Lung (tissue), 12 donors: ENCODE data around the gene GOLGA5. TPM values are rescaled to one million over a fixed set of nuclear protein-coding genes. Genes with fewer than 3 reads are reported as not detected.
"Not testable (repeated sequence)": the region's sequence is repeated elsewhere in the genome, so short reads cannot be mapped to it uniquely, and the experiment has no call there.

ENCODE experiments used
- ATAC-seq: fragments of 200-7000 bp; cut with Tn5 transposase; one replicate; pipeline ENCODE4 v1.9.1; 2020; ENCODE audit warnings: moderate number of reproducible peaks; ENCODE audit not compliant: insufficient read depth, low FRiP score
- DNase-seq, 3 donors: peaks; one replicate each; pipeline ENCODE4 v3.0.0-alpha.2; 2013 to 2017
- H3K27ac ChIP-seq, 2 donors: one replicate each; pipeline ENCODE4 v1.5.1; 2013; ENCODE audit warnings: mild to moderate bottlenecking in 2 of 2, moderate library complexity in 2 of 2, control low read depth in 1 of 2, inconsistent platforms in 1 of 2, low read depth in 1 of 2, low read length in 1 of 2
- H3K27me3 ChIP-seq, 3 donors: one replicate each; pipeline ENCODE4 v1.5.1; 2013; ENCODE audit warnings: low read length in 2 of 3; ENCODE audit not compliant: control insufficient read depth in 3 of 3, insufficient read depth in 3 of 3
- H3K36me3 ChIP-seq, 4 donors: one replicate each; pipeline ENCODE4 v1.5.1; 2013; ENCODE audit warnings: low read length in 4 of 4, mild to moderate bottlenecking in 1 of 4, moderate library complexity in 1 of 4; ENCODE audit not compliant: control insufficient read depth in 4 of 4, insufficient read depth in 4 of 4
- H3K4me1 ChIP-seq, 5 donors: one replicate each; pipeline ENCODE4 v1.5.1; 2013; ENCODE audit warnings: low read length in 5 of 5, mild to moderate bottlenecking in 2 of 5, moderate library complexity in 1 of 5; ENCODE audit not compliant: control insufficient read depth in 5 of 5, insufficient read depth in 5 of 5
- H3K4me3 ChIP-seq: one replicate; pipeline ENCODE4 v1.5.1; 2013; ENCODE audit warnings: mild to moderate bottlenecking, control low read depth, moderate library complexity
- H3K9ac ChIP-seq, 2 donors: one replicate each; pipeline ENCODE4 v1.5.1; 2013; ENCODE audit warnings: low read length in 2 of 2, control low read depth in 1 of 2; ENCODE audit not compliant: insufficient read depth in 1 of 2
- H3K9me3 ChIP-seq, 4 donors: one replicate each; pipeline ENCODE4 v1.5.1; 2013; ENCODE audit warnings: low read length in 3 of 4, mild to moderate bottlenecking in 1 of 4, moderate library complexity in 1 of 4; ENCODE audit not compliant: control insufficient read depth in 4 of 4, insufficient read depth in 3 of 4
- CTCF ChIP-seq: IDR thresholded peaks from 2 replicates; pipeline ENCODE4 v1.5.1; 2012; ENCODE audit warnings: mild to moderate bottlenecking; ENCODE audit errors: control extremely low read depth, extremely low read depth
- WGBS, 2 donors: extraction: QIAGEN DNeasy Blood & Tissue Kit; methylation state at CpG; one replicate each; pipeline ENCODE4 v1.1.7; 2013; 5-methylcytosine and 5-hydroxymethylcytosine counted together
- polyA plus RNA-seq, 2 donors: library from polyadenylated mRNA; stranded (reverse); fragments of 200-250 nt; gene quantifications; one replicate each; pipeline ENCODE4 v1.2.1, GENCODE V29; 2013
- total RNA-seq, 2 donors: library from RNA; depleted of rRNA in 1 of 2; stranded (reverse); fragments of >200 nt in 1 of 2; gene quantifications; one replicate each; pipeline ENCODE4 v1.2.1, GENCODE V29; 2014 to 2021
- donor health status: control.
- donor health status: control.
- donor health status: Bipolar disorder and iron deficiency.
- donor health status: healthy.
- donor health status: DM: yes; HTN: yes; CAD: no.

Gene GOLGA5
- total and polyA plus RNA-seq, 4 donors: 26.9 to 36.9 (median 34.0) TPM

- no peak overlapping the region for H3K4me3 ChIP-seq
- no peak overlapping the region for H3K9ac ChIP-seq
- no peaks in the 10 kb centered on the region for H3K27me3 ChIP-seq
- H3K27ac ChIP-seq: no peak overlapping the region
- no peaks in the 10 kb centered on the region for H3K9me3 ChIP-seq
- WGBS, 2 donors: 73 to 78% methylated on average over 4 of the region's 4 CpGs
- no peak for DNase-seq
- no peaks in the 10 kb centered on the region for H3K36me3 ChIP-seq
- no peak for TF ChIP-seq CTCF
- peaks cover 0 to 3% (median 0%) of the 10 kb centered on the region in 5 donors for H3K4me1 ChIP-seq
- ATAC-seq: no peak
Measured at GRCh38 chr14:92759300-92759678, 34.8 kb upstream of the GOLGA5 start.

- Histone ChIP-seq H3K27ac (peak overlapping the region in 1 of 2 donors; percentile 60), H3K27me3 (no peaks in the 10 kb centered on the region), H3K36me3 (no peaks in the 10 kb centered on the region), H3K9me3 (no peaks in the 10 kb centered on the region), H3K4me1 (peaks cover 0 to 3% (median 0%) of the 10 kb centered on the region in 5 donors), H3K9ac (no peak overlapping the region), H3K4me3 (no peak overlapping the region)
- ATAC-seq (no peak), DNase-seq (no peak)
- WGBS, 2 donors: 73 to 85% methylated on average over 12 of the region's 12 CpGs
- no peak for TF ChIP-seq CTCF
Measured at GRCh38 chr14:92759679-92760523, 34.2 kb upstream of the GOLGA5 start.

- H3K4me3 ChIP-seq: no peak overlapping the region
- no peak for TF ChIP-seq CTCF
- no peaks in the 10 kb centered on the region for H3K27me3 ChIP-seq
- no peaks in the 10 kb centered on the region for H3K9me3 ChIP-seq
- no peak for DNase-seq
- 66 to 86% methylated on average over 7 of the region's 7 CpGs for WGBS, 2 donors
- ATAC-seq: peak; percentile 43
- H3K4me1 ChIP-seq: peaks cover 0 to 2% (median 0%) of the 10 kb centered on the region in 5 donors
- H3K36me3 ChIP-seq: no peaks in the 10 kb centered on the region
- H3K9ac ChIP-seq: no peak overlapping the region
- H3K27ac ChIP-seq: peak overlapping the region in 1 of 2 donors; percentile 60
Measured at GRCh38 chr14:92760524-92760805, 33.6 kb upstream of the GOLGA5 start.

- not testable (repeated sequence) for H3K27me3 ChIP-seq, H3K4me3 ChIP-seq, H3K4me1 ChIP-seq, H3K9me3 ChIP-seq, H3K27ac ChIP-seq, H3K9ac ChIP-seq, H3K36me3 ChIP-seq, ATAC-seq
- DNase-seq: peak in 1 of 3 donors; percentile 47
- 58 to 67% methylated on average over 4 of the region's 5 CpGs for WGBS, 2 donors
Measured at GRCh38 chr14:92763666-92764631, 30.2 kb upstream of the GOLGA5 start.

- H3K9me3 ChIP-seq, H3K27ac ChIP-seq, H3K9ac ChIP-seq, DNase-seq, H3K27me3 ChIP-seq, H3K36me3 ChIP-seq, H3K4me1 ChIP-seq, ATAC-seq, H3K4me3 ChIP-seq: not testable (repeated sequence)
- WGBS, 2 donors: 38 to 65% methylated on average over 1 of the region's 1 CpG
Measured at GRCh38 chr14:92768236-92768635, 25.9 kb upstream of the GOLGA5 start.
